Keratinocyte (primary cell): ENCODE measurements around the gene REL.

Experiments
- EZH2 ChIP-seq: IDR thresholded peaks from one replicate; pipeline ENCODE4 v1.6.1; 2012; ENCODE audit warnings: inconsistent platforms, mild to moderate bottlenecking, low read length, moderate library complexity
- TF ChIP-seq, protein P1 (sequence below), 3 experiments: IDR thresholded peaks in 1 of 3; conservative IDR thresholded peaks in 1 of 3; optimal IDR thresholded peaks in 1 of 3; 2 replicates in 2 of 3; 3 replicates in 1 of 3; pipeline versions ENCODE3 to v1.5.1; 2011; ENCODE audit warnings: low read length in 3 of 3, mild to moderate bottlenecking in 3 of 3, moderate library complexity in 2 of 3, control low read depth in 1 of 3, inconsistent platforms in 1 of 3; ENCODE audit not compliant: insufficient read depth in 2 of 3; ENCODE audit errors: extremely low read depth in 1 of 3

DNA sequence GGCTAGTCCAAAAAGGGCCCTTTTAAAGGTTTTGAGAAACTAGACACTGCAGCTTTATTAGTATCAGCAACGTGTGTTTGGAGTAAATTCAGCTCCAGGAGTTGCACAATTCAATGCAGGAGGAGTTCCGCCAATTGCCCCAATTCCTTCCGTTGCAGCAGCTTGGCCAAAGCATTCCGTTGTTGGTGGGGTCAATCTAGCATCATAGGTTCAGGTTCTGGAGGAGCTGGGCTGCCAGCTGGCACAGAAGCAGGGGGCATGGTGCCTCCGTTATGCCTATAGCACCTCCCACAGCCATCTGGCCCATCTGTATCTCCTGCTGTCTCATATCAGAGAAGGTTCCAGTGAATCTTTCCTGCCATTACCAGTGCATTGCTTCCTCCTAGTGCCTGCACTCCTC, 55.4 kb downstream of the REL start:
- TF ChIP-seq, protein P1, sequence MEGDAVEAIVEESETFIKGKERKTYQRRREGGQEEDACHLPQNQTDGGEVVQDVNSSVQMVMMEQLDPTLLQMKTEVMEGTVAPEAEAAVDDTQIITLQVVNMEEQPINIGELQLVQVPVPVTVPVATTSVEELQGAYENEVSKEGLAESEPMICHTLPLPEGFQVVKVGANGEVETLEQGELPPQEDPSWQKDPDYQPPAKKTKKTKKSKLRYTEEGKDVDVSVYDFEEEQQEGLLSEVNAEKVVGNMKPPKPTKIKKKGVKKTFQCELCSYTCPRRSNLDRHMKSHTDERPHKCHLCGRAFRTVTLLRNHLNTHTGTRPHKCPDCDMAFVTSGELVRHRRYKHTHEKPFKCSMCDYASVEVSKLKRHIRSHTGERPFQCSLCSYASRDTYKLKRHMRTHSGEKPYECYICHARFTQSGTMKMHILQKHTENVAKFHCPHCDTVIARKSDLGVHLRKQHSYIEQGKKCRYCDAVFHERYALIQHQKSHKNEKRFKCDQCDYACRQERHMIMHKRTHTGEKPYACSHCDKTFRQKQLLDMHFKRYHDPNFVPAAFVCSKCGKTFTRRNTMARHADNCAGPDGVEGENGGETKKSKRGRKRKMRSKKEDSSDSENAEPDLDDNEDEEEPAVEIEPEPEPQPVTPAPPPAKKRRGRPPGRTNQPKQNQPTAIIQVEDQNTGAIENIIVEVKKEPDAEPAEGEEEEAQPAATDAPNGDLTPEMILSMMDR (optimal IDR thresholded peaks at IDR 0.05 in 1 of 3, IDR thresholded peaks at IDR 0.05 in 1 of 3, conservative IDR thresholded peaks at IDR 0.05 in 1 of 3; ENCODE audit: extremely low read depth in 1 of 3, insufficient read depth in 2 of 3, low read length in 3 of 3): no peak
- no peak for TF ChIP-seq EZH2
